GM23338 (cell line): ENCODE measurements around the gene CDK10. TPM values are rescaled to one million over a fixed set of nuclear protein-coding genes. Genes with fewer than 3 reads are reported as not detected.
A peak's percentile ranks its signal among the peaks of the same experiment; 100 is the strongest.

ENCODE experiments used
- ATAC-seq: fragments of 200-7000 bp; cut with Tn5 transposase; 3 replicates; pipeline ENCODE4 v1.9.1; 2020
- DNase-seq: peaks from one replicate; pipeline ENCODE4 v3.0.0-alpha.2; 2015; ENCODE audit warnings: low spot score
- H2AFZ ChIP-seq: fragments of 200-600 bp; sonication (generic); 2 replicates; pipeline ENCODE4 v1.8.0; 2016; ENCODE audit warnings: antibody characterized with exemption, mild to moderate bottlenecking, moderate library complexity
- H3F3A ChIP-seq: fragments of 200-600 bp; sonication (generic); replicated peaks from 2 replicates; pipeline ENCODE4 v1.8.0; 2017; ENCODE audit warnings: antibody characterized with exemption, mixed run types, low read depth
- H3K27ac ChIP-seq: fragments of 200-600 bp; sonication (generic); 2 replicates; pipeline ENCODE4 v1.6.1; 2016; ENCODE audit warnings: low read depth
- H3K27me3 ChIP-seq: fragments of 200-600 bp; sonication (generic); 2 replicates; pipeline ENCODE4 v1.8.0; 2016; ENCODE audit warnings: mild to moderate bottlenecking, mixed run types, moderate library complexity; ENCODE audit not compliant: insufficient read depth
- H3K36me3 ChIP-seq: fragments of 200-600 bp; sonication (generic); 2 replicates; pipeline ENCODE4 v1.8.0; 2016; ENCODE audit warnings: mild to moderate bottlenecking; ENCODE audit not compliant: insufficient read depth
- H3K4me1 ChIP-seq: fragments of 200-600 bp; sonication (generic); 2 replicates; pipeline ENCODE4 v1.8.0; 2016; ENCODE audit warnings: mild to moderate bottlenecking, moderate library complexity; ENCODE audit not compliant: insufficient read depth
- H3K4me2 ChIP-seq: fragments of 200-600 bp; sonication (generic); 2 replicates; pipeline ENCODE4 v1.7.1; 2017; ENCODE audit warnings: mixed run types
- H3K4me3 ChIP-seq: fragments of 200-600 bp; sonication (generic); 2 replicates; pipeline ENCODE4 v1.6.1; 2016; ENCODE audit warnings: mixed run types
- H3K79me2 ChIP-seq: fragments of 200-600 bp; sonication (generic); replicated peaks from 2 replicates; pipeline ENCODE4 v1.8.0; 2017; ENCODE audit warnings: mild to moderate bottlenecking; ENCODE audit not compliant: insufficient read depth
- H3K9me2 ChIP-seq: fragments of 200-600 bp; sonication (generic); 2 replicates; pipeline ENCODE4 v1.8.0; 2017; ENCODE audit not compliant: insufficient read depth
- H4K20me1 ChIP-seq: fragments of 200-600 bp; sonication (generic); replicated peaks from 2 replicates; pipeline ENCODE4 v1.8.0; 2017; ENCODE audit warnings: mild to moderate bottlenecking; ENCODE audit not compliant: insufficient read depth
- H3K27ac Mint-ChIP-seq: 2 replicates; pipeline ENCODE4 v1.8.0; 2020; ENCODE audit warnings: inconsistent platforms, mild to moderate bottlenecking, moderate library complexity, mixed read lengths
- H3K27me3 Mint-ChIP-seq: 3 replicates; pipeline ENCODE4 v1.8.0; 2022; ENCODE audit warnings: low read depth, mild to moderate bottlenecking, moderate library complexity, mixed read lengths, inconsistent platforms; ENCODE audit not compliant: insufficient read depth, poor library complexity
- H3K36me3 Mint-ChIP-seq: 3 replicates; pipeline ENCODE4 v1.8.0; 2021; ENCODE audit warnings: low read depth, mild to moderate bottlenecking, inconsistent platforms, moderate library complexity, mixed read lengths
- H3K4me1 Mint-ChIP-seq: 3 replicates; pipeline ENCODE4 v1.8.0; 2020; ENCODE audit warnings: mild to moderate bottlenecking, inconsistent platforms, mixed read lengths
- H3K4me3 Mint-ChIP-seq: 3 replicates; pipeline ENCODE4 v1.8.0; 2021; ENCODE audit warnings: moderate library complexity, mild to moderate bottlenecking, inconsistent platforms, mixed read lengths
- H3K9me3 Mint-ChIP-seq: 3 replicates; pipeline ENCODE4 v1.8.0; 2020; ENCODE audit warnings: moderate library complexity, mild to moderate bottlenecking, inconsistent platforms, mixed read lengths
- CTCF ChIP-seq, 2 experiments: fragments of 200-600 bp in 1 of 2; sonication (generic) in 1 of 2; conservative IDR thresholded peaks; 2 replicates each; pipeline versions ENCODE4 v1.5.1 to v1.6.1; 2016 to 2017; ENCODE audit warnings: antibody characterized with exemption in 2 of 2, low read depth in 2 of 2, mild to moderate bottlenecking in 2 of 2, moderate library complexity in 1 of 2
- NANOG ChIP-seq: IDR thresholded peaks from 2 replicates; pipeline ENCODE4 v1.6.1; 2016; ENCODE audit warnings: antibody characterized with exemption, borderline replicate concordance
- POLR2AphosphoS5 ChIP-seq: IDR thresholded peaks from 2 replicates; pipeline ENCODE4 v1.6.1; 2016; ENCODE audit warnings: antibody characterized with exemption, low read depth
- REST ChIP-seq: IDR thresholded peaks from one replicate; pipeline ENCODE4 v1.6.1; 2018; ENCODE audit warnings: antibody characterized with exemption; ENCODE audit not compliant: unreplicated experiment
- STAT1 ChIP-seq: IDR thresholded peaks from one replicate; pipeline ENCODE4 v1.6.1; 2016; ENCODE audit warnings: antibody characterized with exemption; ENCODE audit not compliant: unreplicated experiment
- ZNF462 ChIP-seq: fragments of 250-450 bp; sonication (Bioruptor Pico); IDR thresholded peaks from 2 replicates; pipeline ENCODE4 v1.5.0; 2020; ENCODE audit warnings: mild to moderate bottlenecking, moderate library complexity
- polyA plus RNA-seq: library from polyadenylated mRNA; unstranded; fragments of >200 nt; fragmentation: Nextera tagmentation; extraction: Ambion mirVana; gene quantifications from 2 replicates; pipeline ENCODE4 v1.2.1, GENCODE V29; 2016
- total RNA-seq: library from RNA; depleted of rRNA; stranded (reverse); fragments of >200 nt; shearing (Covaris generic); gene quantifications from 2 replicates; pipeline ENCODE4 v1.2.3, GENCODE V29; 2014

The CDK10 gene
- total and polyA plus RNA-seq, 2 experiments from 2014 or later: 64.6 to 88.0 TPM

- peaks cover 8% of the 10 kb centered on the region for H3K4me1 ChIP-seq
- no peak overlapping the region for H3K27ac ChIP-seq
- peak overlapping the region; percentile 86 for H3K4me3 Mint-ChIP-seq
Measured at GRCh38 chr16:89711601-89712273, 25.2 kb downstream of the CDK10 start.

More at GRCh38 chr16:89711601-89712273, 25.2 kb downstream of the CDK10 start:
- no peak overlapping the region for H3K27ac Mint-ChIP-seq
- Histone ChIP-seq H2AFZ (peak overlapping the region; percentile 91), H3K4me3 (peak overlapping the region; percentile 92), H3K36me3 (no peaks in the 10 kb centered on the region; the same call in 1 of the 2 replicates), H4K20me1 (peaks cover 20% of the 10 kb centered on the region), H3K9me2 (no peaks in the 10 kb centered on the region), H3F3A (0 out of 2 replicates have a peak, but pooled peaks cover 5% of the 10 kb centered on the region), H3K27me3 (peaks cover 20% of the 10 kb centered on the region), H3K79me2 (peaks cover 6% of the 10 kb centered on the region), H3K4me2 (peak overlapping the region; percentile 88)
- ATAC-seq (peak; percentile 62), DNase-seq (peak; percentile 82)
- TF ChIP-seq ZNF462 (CRISPR knock-in tag): no peak
- peak; percentile 94 for TF ChIP-seq POLR2AphosphoS5
- TF ChIP-seq NANOG: no peak
- TF ChIP-seq REST: no peak
- TF ChIP-seq STAT1: no peak
- no peak for TF ChIP-seq CTCF (conservative IDR thresholded peaks at IDR 0.05; ENCODE audit: low read depth in 2 of 2)
- peaks cover 10% of the 10 kb centered on the region for H3K4me1 Mint-ChIP-seq
- H3K36me3 Mint-ChIP-seq: peaks cover 26% of the 10 kb centered on the region
- no peaks in the 10 kb centered on the region for H3K9me3 Mint-ChIP-seq
- peaks cover 30% of the 10 kb centered on the region for H3K27me3 Mint-ChIP-seq
